ENCODE data around the gene ROGDI.
"Not testable (repeated sequence)": the region's sequence is repeated elsewhere in the genome, so short reads cannot be mapped to it uniquely, and the experiment has no call there.

The ROGDI gene

GRCh38 chr16:4795828-4796572, 6.4 kb downstream of the ROGDI start:
- no peak overlapping the region for H3K4me3 ChIP-seq (ENCODE audit: low read depth, low read length)

GRCh38 chr16:4795181-4795827, 7.1 kb downstream of the ROGDI start, which contains the start of gene SMIM22:
SMIM22 (plus strand) TSS chr16:4795369; CDS start chr16:4795735, 366 bp downstream.
- H3K4me3 ChIP-seq (ENCODE audit: low read depth, low read length): no peak within 1 kb of the TSS

More at GRCh38 chr16:4795828-4796572, 6.4 kb downstream of the ROGDI start:
- DNase-seq (ENCODE audit: low read depth): no peak

GRCh38 chr16:4792951-4793513, 9.4 kb downstream of the ROGDI start:
- no peak overlapping the region for H3K4me3 ChIP-seq (ENCODE audit: low read depth, low read length)
- DNase-seq (ENCODE audit: low read depth): no peak

More at GRCh38 chr16:4795181-4795827, 7.1 kb downstream of the ROGDI start, which contains the start of gene SMIM22:
- no peak for DNase-seq (ENCODE audit: low read depth)

GRCh38 chr16:4790871-4791270, 11.6 kb downstream of the ROGDI start:
- H3K4me3 ChIP-seq (ENCODE audit: low read depth, low read length): no peak overlapping the region
- DNase-seq (ENCODE audit: low read depth): no peak

GRCh38 chr16:4790261-4790660, 12.2 kb downstream of the ROGDI start:
- DNase-seq (ENCODE audit: low read depth): no peak
- no peak overlapping the region for H3K4me3 ChIP-seq (ENCODE audit: low read depth, low read length)

- DNase-seq (ENCODE audit: low read depth): no peak
- H3K4me3 ChIP-seq (ENCODE audit: low read depth, low read length): no peak overlapping the region
Measured at GRCh38 chr16:4788910-4789309, 13.5 kb downstream of the ROGDI start.

- H3K4me3 ChIP-seq (ENCODE audit: low read depth, low read length): no peak overlapping the region
- no peak for DNase-seq (ENCODE audit: low read depth)
Measured at GRCh38 chr16:4788489-4788889, 13.9 kb downstream of the ROGDI start.

GRCh38 chr16:4787627-4788482, 14.6 kb downstream of the ROGDI start, which contains the start of gene SEPTIN12:
SEPTIN12 (minus strand) TSS chr16:4788345; CDS start chr16:4787645, 700 bp downstream.
- no peak for DNase-seq (ENCODE audit: low read depth)
- H3K4me3 ChIP-seq (ENCODE audit: low read depth, low read length): no peak within 1 kb of the TSS

- H3K4me3 ChIP-seq (ENCODE audit: low read depth, low read length): no peak overlapping the region
- no peak for DNase-seq (ENCODE audit: low read depth)
Measured at GRCh38 chr16:4787068-4787467, 15.4 kb downstream of the ROGDI start.

- DNase-seq (ENCODE audit: low read depth): no peak
- no peak overlapping the region for H3K4me3 ChIP-seq (ENCODE audit: low read depth, low read length)
Measured at GRCh38 chr16:4785758-4786433, 16.5 kb downstream of the ROGDI start.

GRCh38 chr16:4784444-4784987, 17.9 kb downstream of the ROGDI start:
- not testable (repeated sequence) for H3K4me3 ChIP-seq (ENCODE audit: low read depth, low read length); DNase-seq (ENCODE audit: low read depth)

GRCh38 chr16:4783951-4784336, 18.5 kb downstream of the ROGDI start:
- DNase-seq (ENCODE audit: low read depth): no peak
- H3K4me3 ChIP-seq (ENCODE audit: low read depth, low read length): no peak overlapping the region

GRCh38 chr16:4783251-4783950, 19.0 kb downstream of the ROGDI start:
- no peak for DNase-seq (ENCODE audit: low read depth)
- no peak overlapping the region for H3K4me3 ChIP-seq (ENCODE audit: low read depth, low read length)

- H3K4me3 ChIP-seq (ENCODE audit: low read depth, low read length): no peak overlapping the region
- DNase-seq (ENCODE audit: low read depth): no peak
Measured at GRCh38 chr16:4780235-4780634, 22.2 kb downstream of the ROGDI start.

- H3K4me3 ChIP-seq (ENCODE audit: low read depth, low read length): no peak overlapping the region
- DNase-seq (ENCODE audit: low read depth): no peak
Measured at GRCh38 chr16:4778050-4778392, 24.4 kb downstream of the ROGDI start.

GRCh38 chr16:4777339-4778049, 24.9 kb downstream of the ROGDI start:
- H3K4me3 ChIP-seq (ENCODE audit: low read depth, low read length): no peak overlapping the region
- DNase-seq (ENCODE audit: low read depth): no peak

- no peak for DNase-seq (ENCODE audit: low read depth)
- H3K4me3 ChIP-seq (ENCODE audit: low read depth, low read length): no peak overlapping the region
Measured at GRCh38 chr16:4776141-4776705, 26.2 kb downstream of the ROGDI start.

All from skeletal muscle cell (primary cell).